Left ventricle myocardium superior (tissue), 1 donor: ENCODE data around the gene SPATA18. TPM values are rescaled to one million over a fixed set of nuclear protein-coding genes. Genes with fewer than 3 reads are reported as not detected.
"Not testable (repeated sequence)": the region's sequence is repeated elsewhere in the genome, so short reads cannot be mapped to it uniquely, and the experiment has no call there.

Experiments
- ATAC-seq: fragments of 200-7000 bp; cut with Tn5 transposase; one replicate; pipeline ENCODE4 v1.9.1; 2020; ENCODE audit warnings: mild to moderate bottlenecking, moderate library complexity
- DNase-seq: peaks from one replicate; pipeline ENCODE4 v3.0.0-alpha.2; 2020
- intact Hi-C: fragments of 100-400 bp; cut with micrococcal nuclease; formaldehyde crosslinking; loops from one replicate; pipeline ENCODE4 v1.11.0; 2022
- total RNA-seq: library from RNA; stranded (reverse); fragmentation: NEBNext Ultra II Directional; extraction: Animal tissue kit (Norgen Biotek cat#: 25700); gene quantifications from one replicate; pipeline ENCODE4 v1.2.1, GENCODE V29; 2021
- donor health status: DM: no; HTN: yes; CAD: no; lungs with severe emphysema.

SPATA18 gene
- total RNA-seq, 1 donor from 2014 or later, result 1.9 TPM

GRCh38 chr4:52099860-52100461 lies 48.9 kb downstream of the SPATA18 start:
- DNase-seq (no peak), ATAC-seq (peak; percentile 20)
- intact Hi-C loops, result no loop called here

GRCh38 chr4:52102587-52102986 lies 51.5 kb downstream of the SPATA18 start:
- intact Hi-C loops, result no loop called here
- no peak for ATAC-seq

GRCh38 chr4:52103319-52103718 lies 52.2 kb downstream of the SPATA18 start:
- intact Hi-C loops, result no loop called here
- no peak for ATAC-seq
- no peak for DNase-seq

More at GRCh38 chr4:52102587-52102986, 51.5 kb downstream of the SPATA18 start:
- no peak for DNase-seq

GRCh38 chr4:52105276-52105675 lies 54.2 kb downstream of the SPATA18 start:
- intact Hi-C loops, result no loop called here
- DNase-seq, result no peak
- ATAC-seq, result no peak

- intact Hi-C loops, result no loop called here
- ATAC-seq (no peak), DNase-seq (no peak)
Observed at GRCh38 chr4:52106191-52106590, 55.1 kb downstream of the SPATA18 start.

GRCh38 chr4:52106660-52107059 lies 55.6 kb downstream of the SPATA18 start:
- intact Hi-C loops, result no loop called here
- no peak for ATAC-seq
- no peak for DNase-seq

- intact Hi-C loops, result no loop called here
- no peak for ATAC-seq
- DNase-seq, result no peak
Observed at GRCh38 chr4:52107336-52107735, 56.2 kb downstream of the SPATA18 start.

GRCh38 chr4:52107745-52108144 lies 56.6 kb downstream of the SPATA18 start:
- no peak for ATAC-seq
- intact Hi-C loops, result no loop called here
- no peak for DNase-seq

GRCh38 chr4:52110171-52110570 lies 59.1 kb downstream of the SPATA18 start:
- intact Hi-C loops, result no loop called here
- ATAC-seq (no peak), DNase-seq (no peak)

- ATAC-seq (no peak), DNase-seq (no peak)
- intact Hi-C loops, result no loop called here
Observed at GRCh38 chr4:52111995-52112394, 60.9 kb downstream of the SPATA18 start.

GRCh38 chr4:52112411-52112810 lies 61.3 kb downstream of the SPATA18 start:
- ATAC-seq (no peak), DNase-seq (no peak)
- intact Hi-C loops, result no loop called here

GRCh38 chr4:52116641-52117040 lies 65.5 kb downstream of the SPATA18 start:
- intact Hi-C loops, result no loop called here
- DNase-seq (no peak), ATAC-seq (no peak)

- DNase-seq (no peak), ATAC-seq (no peak)
- intact Hi-C loops, result no loop called here
Observed at GRCh38 chr4:52126226-52126625, 75.1 kb downstream of the SPATA18 start.

GRCh38 chr4:52126966-52127365 lies 75.9 kb downstream of the SPATA18 start:
- intact Hi-C loops, result no loop called here
- ATAC-seq (peak; percentile 12), DNase-seq (no peak)

- intact Hi-C loops, result no loop called here
- no peak for ATAC-seq
- no peak for DNase-seq
Observed at GRCh38 chr4:52135171-52135570, 84.1 kb downstream of the SPATA18 start.

- ATAC-seq, intact Hi-C loops, DNase-seq: not testable (repeated sequence)
Observed at GRCh38 chr4:52137152-52137551, 86.0 kb downstream of the SPATA18 start.

- intact Hi-C loops, result no loop called here
- ATAC-seq, result no peak
- no peak for DNase-seq
Observed at GRCh38 chr4:52142816-52143215, 91.7 kb downstream of the SPATA18 start.

- ATAC-seq (no peak), DNase-seq (no peak)
- intact Hi-C loops, result no loop called here
Observed at GRCh38 chr4:52143815-52144214, 92.7 kb downstream of the SPATA18 start.

GRCh38 chr4:52144372-52144771 lies 93.3 kb downstream of the SPATA18 start:
- ATAC-seq (no peak), DNase-seq (no peak)
- intact Hi-C loops, result no loop called here
